NT2/D1 (cell line): ENCODE data around the gene CCDC34.

ENCODE experiments used
- SUZ12 ChIP-seq: IDR thresholded peaks from 2 replicates; pipeline ENCODE4 v1.6.1; 2011; ENCODE audit not compliant: insufficient read length, insufficient read depth; ENCODE audit errors: extremely low read depth
- YY1 ChIP-seq: IDR thresholded peaks from 2 replicates; pipeline ENCODE4 v1.6.1; 2011; ENCODE audit not compliant: insufficient read length, insufficient read depth
- ZNF274 ChIP-seq: IDR thresholded peaks from 2 replicates; pipeline ENCODE4 v1.6.1; 2011; ENCODE audit warnings: mild to moderate bottlenecking, low read depth, low read length

DNA sequence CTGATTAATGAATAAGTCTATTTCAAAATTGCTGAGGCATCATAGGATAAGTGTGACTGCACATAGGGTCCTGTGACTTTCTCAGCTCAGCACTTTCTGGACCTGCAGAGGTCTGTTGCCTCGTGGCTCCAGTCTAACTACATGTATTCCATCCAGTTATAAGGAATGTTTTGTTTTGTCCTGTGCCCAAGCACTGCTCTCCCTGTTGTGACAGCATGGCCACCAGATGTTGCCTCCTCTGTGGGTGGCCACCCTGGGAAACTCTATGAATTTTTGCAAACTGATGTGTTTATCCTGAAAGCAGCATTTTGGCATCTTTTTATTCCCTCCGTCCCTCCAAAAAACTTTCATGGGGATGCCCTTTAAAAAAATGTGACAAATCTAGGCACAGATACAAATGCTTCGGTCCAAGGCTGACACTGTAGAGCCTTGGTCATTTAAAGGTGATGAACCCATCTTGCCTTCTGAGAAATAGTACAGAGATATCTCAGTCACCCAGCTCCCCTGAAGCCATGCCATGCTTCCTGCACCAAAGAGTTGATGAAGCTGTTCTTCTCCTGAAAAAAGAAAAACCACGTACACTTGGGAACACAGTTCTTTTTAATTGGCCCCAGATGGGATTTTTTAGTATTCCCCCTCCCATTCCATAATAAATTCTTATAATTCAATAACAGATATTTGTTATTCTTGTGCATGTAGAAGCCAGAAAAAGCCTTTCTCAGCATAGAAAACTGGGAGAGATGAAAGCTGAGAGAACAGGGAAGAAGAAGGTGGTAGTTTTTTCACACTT is 72.6 kb downstream of the CCDC34 start:
- no peak for TF ChIP-seq YY1
- TF ChIP-seq SUZ12: no peak
- no peak for TF ChIP-seq ZNF274
